ENCODE data around the gene SRXN1. TPM values are rescaled to one million over a fixed set of nuclear protein-coding genes. Genes with fewer than 3 reads are reported as not detected.

Gene SRXN1
- total and polyA plus RNA-seq, 2 experiments from 2014 or later = 58.6 to 94.1 TPM

GRCh38 chr20:638579-638978 lies 14.4 kb downstream of the SRXN1 start:
- no peak for DNase-seq
- no peak overlapping the region for H3K4me3 ChIP-seq
- peaks cover 27% of the 10 kb centered on the region; the same call in 1 of the 2 replicates for H3K27me3 ChIP-seq (replicated peaks; ENCODE audit: insufficient read depth)
- H3K36me3 ChIP-seq (ENCODE audit: low read depth) = no peaks in the 10 kb centered on the region
- H3K4me1 ChIP-seq (ENCODE audit: insufficient read depth) = no peaks in the 10 kb centered on the region
- H3K9me2 ChIP-seq (ENCODE audit: insufficient read depth) = no peaks in the 10 kb centered on the region
- no peak overlapping the region for H3K9ac ChIP-seq
- H3K27ac ChIP-seq = no peak overlapping the region
- no peaks in the 10 kb centered on the region for H3K9me3 ChIP-seq (ENCODE audit: low read depth)
- no peak overlapping the region for H2AFZ ChIP-seq
- H4K20me1 ChIP-seq (ENCODE audit: insufficient read depth) = no peaks in the 10 kb centered on the region
- no peaks in the 10 kb centered on the region for H3K79me2 ChIP-seq (ENCODE audit: insufficient read depth)
- TF ChIP-seq EZH2 (IDR thresholded peaks at IDR 0.05; ENCODE audit: insufficient read depth, poor library complexity, severe bottlenecking) (no peak), EZH2phosphoT487 (IDR thresholded peaks at IDR 0.05; ENCODE audit: insufficient read depth, low read depth) (no peak)
- WGBS, 2 experiments (ENCODE audit: low coverage in 1 of 2, low lambda C conversion rate in 2 of 2, missing lambda C conversion rate in 2 of 2) = 73 to 76% methylated on average over 1 of the region's 1 CpG
- H3K4me2 ChIP-seq (ENCODE audit: unreplicated experiment) = no peak overlapping the region
- in situ Hi-C loops (cut with MboI) = no loop called here
- no peaks in the 10 kb centered on the region for H3F3A ChIP-seq (ENCODE audit: insufficient read depth)

- no peaks in the 10 kb centered on the region for H3K79me2 ChIP-seq (ENCODE audit: insufficient read depth)
- DNase-seq = no peak
- no peak overlapping the region for H3K4me2 ChIP-seq (ENCODE audit: unreplicated experiment)
- TF ChIP-seq EZH2phosphoT487 (IDR thresholded peaks at IDR 0.05; ENCODE audit: insufficient read depth, low read depth) (no peak), EZH2 (IDR thresholded peaks at IDR 0.05; ENCODE audit: insufficient read depth, poor library complexity, severe bottlenecking) (no peak)
- no peak overlapping the region for H3K9ac ChIP-seq
- H3K36me3 ChIP-seq (ENCODE audit: low read depth) = no peaks in the 10 kb centered on the region
- no peaks in the 10 kb centered on the region for H3F3A ChIP-seq (ENCODE audit: insufficient read depth)
- H3K4me1 ChIP-seq (ENCODE audit: insufficient read depth) = no peaks in the 10 kb centered on the region
- H3K9me3 ChIP-seq (ENCODE audit: low read depth) = no peaks in the 10 kb centered on the region
- H3K4me3 ChIP-seq = no peak overlapping the region
- WGBS, 2 experiments (ENCODE audit: low coverage in 1 of 2, low lambda C conversion rate in 2 of 2, missing lambda C conversion rate in 2 of 2) = 76 to 90% methylated on average over 2 of the region's 2 CpGs
- in situ Hi-C loops (cut with MboI) = no loop called here
- no peak overlapping the region for H3K27ac ChIP-seq
- no peaks in the 10 kb centered on the region for H3K9me2 ChIP-seq (ENCODE audit: insufficient read depth)
- H3K27me3 ChIP-seq (replicated peaks; ENCODE audit: insufficient read depth) = peaks cover 32% of the 10 kb centered on the region
- H4K20me1 ChIP-seq (ENCODE audit: insufficient read depth) = no peaks in the 10 kb centered on the region
- H2AFZ ChIP-seq = no peak overlapping the region
Measured at GRCh38 chr20:637559-637958, 15.4 kb downstream of the SRXN1 start.

GRCh38 chr20:635893-636338 lies 17.1 kb downstream of the SRXN1 start:
- no peak overlapping the region for H3K9ac ChIP-seq
- H3K9me2 ChIP-seq (ENCODE audit: insufficient read depth) = no peaks in the 10 kb centered on the region
- peaks cover 42% of the 10 kb centered on the region for H3K27me3 ChIP-seq (replicated peaks; ENCODE audit: insufficient read depth)
- TF ChIP-seq EZH2 (IDR thresholded peaks at IDR 0.05; ENCODE audit: insufficient read depth, poor library complexity, severe bottlenecking) (no peak), EZH2phosphoT487 (IDR thresholded peaks at IDR 0.05; ENCODE audit: insufficient read depth, low read depth) (no peak)
- H2AFZ ChIP-seq = no peak overlapping the region
- no peaks in the 10 kb centered on the region for H4K20me1 ChIP-seq (ENCODE audit: insufficient read depth)
- no peaks in the 10 kb centered on the region for H3K79me2 ChIP-seq (ENCODE audit: insufficient read depth)
- no peak overlapping the region for H3K4me2 ChIP-seq (ENCODE audit: unreplicated experiment)
- in situ Hi-C loops (cut with MboI) = no loop called here
- no peaks in the 10 kb centered on the region for H3F3A ChIP-seq (ENCODE audit: insufficient read depth)
- 19 to 25% methylated on average over 7 of the region's 7 CpGs for WGBS, 2 experiments (ENCODE audit: low coverage in 1 of 2, low lambda C conversion rate in 2 of 2, missing lambda C conversion rate in 2 of 2)
- no peak overlapping the region for H3K4me3 ChIP-seq
- no peak overlapping the region for H3K27ac ChIP-seq
- H3K9me3 ChIP-seq (ENCODE audit: low read depth) = no peaks in the 10 kb centered on the region
- DNase-seq = no peak
- H3K36me3 ChIP-seq (ENCODE audit: low read depth) = no peaks in the 10 kb centered on the region
- no peaks in the 10 kb centered on the region for H3K4me1 ChIP-seq (ENCODE audit: insufficient read depth)

- Histone ChIP-seq H3K27ac (no peak overlapping the region), H3K4me2 (ENCODE audit: unreplicated experiment) (no peak overlapping the region)
- in situ Hi-C loops (cut with MboI) = no loop called here
Measured at GRCh38 chr20:635028-635892, 17.7 kb downstream of the SRXN1 start.

More at GRCh38 chr20:635028-635892, 17.7 kb downstream of the SRXN1 start:
- no peaks in the 10 kb centered on the region for H3K79me2 ChIP-seq (ENCODE audit: insufficient read depth)
- no peaks in the 10 kb centered on the region for H3K36me3 ChIP-seq (ENCODE audit: low read depth)
- H3K9ac ChIP-seq = no peak overlapping the region
- H3K9me3 ChIP-seq (ENCODE audit: low read depth) = no peaks in the 10 kb centered on the region
- H4K20me1 ChIP-seq (ENCODE audit: insufficient read depth) = no peaks in the 10 kb centered on the region
- H3F3A ChIP-seq (ENCODE audit: insufficient read depth) = no peaks in the 10 kb centered on the region
- H3K4me3 ChIP-seq = no peak overlapping the region
- no peak for TF ChIP-seq EZH2phosphoT487 (IDR thresholded peaks at IDR 0.05; ENCODE audit: insufficient read depth, low read depth)
- no peak for TF ChIP-seq EZH2 (IDR thresholded peaks at IDR 0.05; ENCODE audit: insufficient read depth, poor library complexity, severe bottlenecking)
- H3K9me2 ChIP-seq (ENCODE audit: insufficient read depth) = no peaks in the 10 kb centered on the region
- no peaks in the 10 kb centered on the region for H3K4me1 ChIP-seq (ENCODE audit: insufficient read depth)
- no peak for DNase-seq
- H3K27me3 ChIP-seq (replicated peaks; ENCODE audit: insufficient read depth) = peaks cover 42% of the 10 kb centered on the region
- WGBS, 2 experiments (ENCODE audit: low coverage in 1 of 2, low lambda C conversion rate in 2 of 2, missing lambda C conversion rate in 2 of 2) = 15 to 20% methylated on average over 9 of the region's 9 CpGs
- H2AFZ ChIP-seq = no peak overlapping the region
